Medulla oblongata (tissue), 1 donor: ENCODE measurements around the gene MIEN1.
"Not testable (repeated sequence)": the region's sequence is repeated elsewhere in the genome, so short reads cannot be mapped to it uniquely, and the experiment has no call there.

Experiments
- DNase-seq: peaks from one replicate; pipeline ENCODE4 v3.0.0-alpha.2; 2015; ENCODE audit errors: extremely low spot score

The MIEN1 gene

GRCh38 chr17:39739885-39740356, 9.6 kb upstream of the MIEN1 start:
- DNase-seq: no peak

GRCh38 chr17:39738983-39739884, 8.9 kb upstream of the MIEN1 start:
- DNase-seq: no peak

GRCh38 chr17:39738568-39738901, 8.2 kb upstream of the MIEN1 start:
- no peak for DNase-seq

- DNase-seq: no peak
These were observed 7.6 kb upstream of the MIEN1 start, which contains the start of gene GRB7 for GRCh38 chr17:39737760-39738567. Gene GRB7 (plus strand): TSS chr17:39737938. CDS start chr17:39742302, 4,364 bp downstream.

- DNase-seq: no peak
These were observed 7.0 kb upstream of the MIEN1 start for GRCh38 chr17:39737206-39737759.

GRCh38 chr17:39736319-39737165, 6.2 kb upstream of the MIEN1 start:
- DNase-seq: no peak

GRCh38 chr17:39735882-39736281, 5.5 kb upstream of the MIEN1 start:
- DNase-seq: no peak

GRCh38 chr17:39732586-39732985, 2.3 kb upstream of the MIEN1 start:
- DNase-seq: no peak

- no peak for DNase-seq
These were observed 966 bp downstream of the MIEN1 start for GRCh38 chr17:39729280-39729851.

- no peak for DNase-seq
These were observed 2.8 kb downstream of the MIEN1 start for GRCh38 chr17:39727556-39727955.

- no peak for DNase-seq
These were observed 3.7 kb downstream of the MIEN1 start for GRCh38 chr17:39726617-39727016.

GRCh38 chr17:39725923-39726322, 4.4 kb downstream of the MIEN1 start:
- DNase-seq: not testable (repeated sequence)

GRCh38 chr17:39724731-39725130, 5.6 kb downstream of the MIEN1 start:
- no peak for DNase-seq

- no peak for DNase-seq
These were observed 7.1 kb downstream of the MIEN1 start for GRCh38 chr17:39722965-39723848.

GRCh38 chr17:39722104-39722503, 8.2 kb downstream of the MIEN1 start:
- DNase-seq: no peak

GRCh38 chr17:39719563-39720355, 10.6 kb downstream of the MIEN1 start:
- DNase-seq: no peak

- DNase-seq: no peak
These were observed 12.7 kb downstream of the MIEN1 start for GRCh38 chr17:39717660-39718059.

GRCh38 chr17:39716879-39717536, 13.3 kb downstream of the MIEN1 start:
- no peak for DNase-seq
